ENCODE results near the gene CD79A.

The CD79A gene

GRCh38 chr19:41915021-41915775 lies 38.1 kb downstream of the CD79A start:
- no peak for TF ChIP-seq CTCF (conservative IDR thresholded peaks at IDR 0.05; ENCODE audit: control insufficient read depth, insufficient read depth, low read depth, low read length)
- H3K4me3 ChIP-seq (ENCODE audit: control insufficient read depth, low read depth, low read length) = no peak overlapping the region
- DNase-seq (ENCODE audit: low read depth) = no peak

DNA sequence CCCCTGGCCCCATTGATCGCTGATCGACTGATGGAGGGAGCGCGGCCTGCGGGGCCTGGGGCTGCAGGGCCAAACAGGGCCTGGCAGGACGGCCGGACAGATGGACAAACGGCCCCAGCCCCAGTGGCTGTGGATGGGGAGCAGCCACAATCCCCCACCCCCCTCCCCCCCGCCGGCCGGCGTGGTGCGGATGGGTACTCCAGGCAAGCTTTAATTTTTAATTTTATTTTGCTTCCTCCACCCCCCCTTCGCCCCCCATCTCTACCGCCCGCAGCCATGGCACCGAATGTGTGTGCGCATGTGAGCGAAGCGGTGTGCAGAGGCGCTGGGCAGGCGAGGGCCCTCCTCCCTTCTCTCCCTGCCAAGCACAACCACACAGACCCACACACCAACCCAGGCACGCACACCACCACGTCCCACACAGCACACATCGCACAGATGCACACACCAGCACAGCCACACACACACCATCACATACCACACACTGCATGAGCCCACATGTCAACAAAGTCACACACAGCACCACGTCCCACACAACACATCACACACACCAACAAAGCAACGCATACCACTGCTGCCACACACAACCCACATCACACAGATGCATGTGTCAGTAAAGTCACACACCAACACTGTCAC lies 38.8 kb downstream of the CD79A start:
- no peak overlapping the region for H3K4me3 ChIP-seq (ENCODE audit: control insufficient read depth, low read depth, low read length)
- DNase-seq (ENCODE audit: low read depth) = no peak
- no peak for TF ChIP-seq CTCF (conservative IDR thresholded peaks at IDR 0.05; ENCODE audit: control insufficient read depth, insufficient read depth, low read depth, low read length)

GRCh38 chr19:41917676-41918075 lies 40.6 kb downstream of the CD79A start:
- TF ChIP-seq CTCF (conservative IDR thresholded peaks at IDR 0.05; ENCODE audit: control insufficient read depth, insufficient read depth, low read depth, low read length) = no peak
- no peak for DNase-seq (ENCODE audit: low read depth)
- H3K4me3 ChIP-seq (ENCODE audit: control insufficient read depth, low read depth, low read length) = no peak overlapping the region

DNA sequence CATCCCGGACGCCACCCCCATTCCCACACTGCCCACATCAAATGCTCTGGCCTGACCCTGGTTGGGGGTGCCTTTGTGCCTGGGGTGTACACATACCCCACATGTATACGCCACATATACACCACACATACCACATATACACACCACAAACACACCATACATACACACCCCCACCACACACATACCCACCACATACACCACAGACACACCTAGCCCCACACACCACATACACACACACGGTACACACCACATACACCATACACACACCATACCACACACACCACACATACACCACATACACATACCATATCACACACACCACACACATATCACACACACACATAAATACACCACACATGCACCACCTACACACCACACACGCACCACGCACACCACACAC lies 41.0 kb downstream of the CD79A start:
- no peak for TF ChIP-seq CTCF (conservative IDR thresholded peaks at IDR 0.05; ENCODE audit: control insufficient read depth, insufficient read depth, low read depth, low read length)
- no peak for DNase-seq (ENCODE audit: low read depth)
- H3K4me3 ChIP-seq (ENCODE audit: control insufficient read depth, low read depth, low read length) = no peak overlapping the region

DNA sequence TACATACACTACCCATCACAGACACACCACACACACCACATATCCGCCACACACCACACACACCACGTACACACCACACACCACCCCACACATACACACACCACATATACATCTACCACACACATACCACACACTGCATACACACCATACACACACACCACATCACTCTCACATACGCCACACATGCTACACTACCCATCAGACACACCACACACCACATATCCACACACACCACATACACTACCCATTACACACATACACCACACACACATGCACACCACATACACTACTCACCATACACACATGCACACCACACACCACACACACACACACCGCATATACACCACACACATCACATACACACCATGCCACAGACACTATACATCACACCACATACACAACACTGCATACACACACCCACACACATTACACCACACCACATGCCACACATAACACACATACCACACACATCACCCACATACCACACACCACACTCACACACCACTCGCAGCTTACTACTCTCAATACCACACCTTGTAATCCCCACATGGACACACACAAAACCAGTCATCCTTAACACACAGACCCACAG lies 41.7 kb downstream of the CD79A start:
- no peak for TF ChIP-seq CTCF (conservative IDR thresholded peaks at IDR 0.05; ENCODE audit: control insufficient read depth, insufficient read depth, low read depth, low read length)
- DNase-seq (ENCODE audit: low read depth) = no peak
- no peak overlapping the region for H3K4me3 ChIP-seq (ENCODE audit: control insufficient read depth, low read depth, low read length)

GRCh38 chr19:41919948-41920712 lies 43.1 kb downstream of the CD79A start:
- DNase-seq (ENCODE audit: low read depth) = peak; percentile 31
- H3K4me3 ChIP-seq (ENCODE audit: control insufficient read depth, low read depth, low read length) = no peak overlapping the region
- no peak for TF ChIP-seq CTCF (conservative IDR thresholded peaks at IDR 0.05; ENCODE audit: control insufficient read depth, insufficient read depth, low read depth, low read length)

Data from fibroblast of mammary gland (primary cell).